HG03039 (cell line): ENCODE results near the gene SCYL1.

ENCODE experiments used
- ATAC-seq: cut with Tn5 transposase; IDR thresholded peaks from one replicate; pipeline ENCODE4 v1.9.1; 2021; ENCODE audit warnings: mild to moderate bottlenecking, moderate library complexity; ENCODE audit not compliant: unreplicated experiment

SCYL1 gene

GRCh38 chr11:65532388-65533064, 7.6 kb downstream of the SCYL1 start:
- ATAC-seq, result no peak

GRCh38 chr11:65535102-65535501, 10.2 kb downstream of the SCYL1 start:
- no peak for ATAC-seq

GRCh38 chr11:65536412-65537295, 11.8 kb downstream of the SCYL1 start:
- no peak for ATAC-seq

GRCh38 chr11:65537296-65537597, 12.4 kb downstream of the SCYL1 start:
- ATAC-seq, result no peak

- ATAC-seq, result no peak
Measured at GRCh38 chr11:65537620-65538231, 12.8 kb downstream of the SCYL1 start.

GRCh38 chr11:65538232-65538914, 13.5 kb downstream of the SCYL1 start:
- no peak for ATAC-seq

GRCh38 chr11:65538915-65539743, 14.2 kb downstream of the SCYL1 start:
- ATAC-seq, result no peak

- peak; percentile 33 for ATAC-seq
Measured at GRCh38 chr11:65539744-65540289, 14.9 kb downstream of the SCYL1 start.

GRCh38 chr11:65540290-65541092, 15.6 kb downstream of the SCYL1 start:
- peak; percentile 53 for ATAC-seq

- no peak for ATAC-seq
Measured at GRCh38 chr11:65541093-65541982, 16.5 kb downstream of the SCYL1 start.

- no peak for ATAC-seq
Measured at GRCh38 chr11:65542738-65543390, 18.0 kb downstream of the SCYL1 start.

- no peak for ATAC-seq
Measured at GRCh38 chr11:65545853-65546216, 21.0 kb downstream of the SCYL1 start.

- ATAC-seq, result peak; percentile 62
Measured at GRCh38 chr11:65546217-65546958, 21.5 kb downstream of the SCYL1 start.

- no peak for ATAC-seq
Measured at GRCh38 chr11:65547446-65548125, 22.7 kb downstream of the SCYL1 start.

GRCh38 chr11:65548395-65548794, 23.5 kb downstream of the SCYL1 start:
- no peak for ATAC-seq

GRCh38 chr11:65549096-65549495, 24.2 kb downstream of the SCYL1 start:
- no peak for ATAC-seq
